B cell (primary cell): ENCODE data around the gene ZNF333.
"Not testable (repeated sequence)": the region's sequence is repeated elsewhere in the genome, so short reads cannot be mapped to it uniquely, and the experiment has no call there.

Source experiments
- CTCF ChIP-seq: fragments of 200-600 bp; IDR thresholded peaks from one replicate; pipeline ENCODE4 v1.8.0; 2022; ENCODE audit warnings: antibody characterized with exemption, mild to moderate bottlenecking
- EZH2 ChIP-seq: IDR thresholded peaks from 2 replicates; pipeline ENCODE4 v1.6.1; 2012; ENCODE audit warnings: borderline replicate concordance, low read depth, mild to moderate bottlenecking, moderate library complexity, low read length; ENCODE audit not compliant: insufficient read depth, poor library complexity, severe bottlenecking

GRCh38 chr19:14775326-14775725, 85.5 kb downstream of the ZNF333 start:
- TF ChIP-seq CTCF, EZH2: not testable (repeated sequence)
